Caco-2 (cell line): ENCODE measurements around the gene MPST. TPM values are rescaled to one million over a fixed set of nuclear protein-coding genes. Genes with fewer than 3 reads are reported as not detected.

Source experiments
- BruUV-seq: library from RNA; stranded (reverse); fragments of 400-500 nt; replicated peaks from 2 replicates; lab custom pipeline; 2021; lab: Mats Ljungman, UMichigan
- CTCF ChIA-PET: fragments of 300-600 bp; sonication (Branson Sonifier 250); formaldehyde crosslinking; loops from one replicate; lab custom pipeline; 2022; ENCODE audit warnings: antibody characterized with exemption; lab: Charles Lee
- POLR2A ChIA-PET: fragments of 300-600 bp; sonication (Branson Sonifier 250); formaldehyde crosslinking; loops from one replicate; lab custom pipeline; 2022; ENCODE audit warnings: antibody characterized with exemption; lab: Charles Lee
- DNase-seq, 2 experiments: peaks; one replicate each; pipeline versions ENCODE4 v3.0.0 to v3.0.0-alpha.2; 2020 to 2022
- H3K27me3 ChIP-seq: replicated peaks from 2 replicates; pipeline ENCODE4 v1.6.0; 2011; ENCODE audit warnings: low read length; ENCODE audit not compliant: control insufficient read depth, insufficient read depth
- H3K36me3 ChIP-seq: 2 replicates; pipeline ENCODE4 v1.5.1; 2011; ENCODE audit warnings: low read length; ENCODE audit not compliant: control insufficient read depth, insufficient read depth
- H3K4me1 ChIP-seq: fragments of 250-450 bp; sonication (Bioruptor Pico); 2 replicates; pipeline ENCODE4 v1.5.1; 2020; ENCODE audit warnings: mild to moderate bottlenecking
- H3K4me3 ChIP-seq: 2 replicates; pipeline ENCODE4 v1.5.1; 2011; ENCODE audit warnings: low read depth, mild to moderate bottlenecking, control low read depth, low read length
- H3K9me3 ChIP-seq: fragments of 250-450 bp; sonication (Bioruptor Pico); 2 replicates; pipeline ENCODE4 v1.5.1; 2020; ENCODE audit warnings: mild to moderate bottlenecking, moderate library complexity
- H3K27ac Mint-ChIP-seq: one replicate; pipeline ENCODE4 v1.8.0; 2022; ENCODE audit warnings: mixed read lengths; ENCODE audit not compliant: unreplicated experiment
- H3K27me3 Mint-ChIP-seq: one replicate; pipeline ENCODE4 v1.8.0; 2022; ENCODE audit warnings: mixed read lengths; ENCODE audit not compliant: insufficient read depth, unreplicated experiment
- H3K36me3 Mint-ChIP-seq: one replicate; pipeline ENCODE4 v1.8.0; 2022; ENCODE audit warnings: mild to moderate bottlenecking, mixed read lengths; ENCODE audit not compliant: insufficient read depth, unreplicated experiment
- H3K4me1 Mint-ChIP-seq: one replicate; pipeline ENCODE4 v1.8.0; 2022; ENCODE audit warnings: low read depth, mixed read lengths; ENCODE audit not compliant: unreplicated experiment
- H3K4me3 Mint-ChIP-seq: one replicate; pipeline ENCODE4 v1.8.0; 2022; ENCODE audit warnings: mild to moderate bottlenecking, moderate library complexity, mixed read lengths; ENCODE audit not compliant: unreplicated experiment
- H3K9me3 Mint-ChIP-seq: one replicate; pipeline ENCODE4 v1.8.0; 2022; ENCODE audit warnings: mixed read lengths; ENCODE audit not compliant: unreplicated experiment
- CTCF ChIP-seq, 2 experiments: fragments of 200-600 bp in 1 of 2; IDR thresholded peaks; 1 replicate in 1 of 2; 2 replicates in 1 of 2; pipeline versions ENCODE4 v1.5.1 to v1.8.0; 2011 to 2022; ENCODE audit warnings: antibody characterized with exemption in 1 of 2, control low read depth in 1 of 2, inconsistent platforms in 1 of 2, low read depth in 1 of 2, low read length in 1 of 2, mild to moderate bottlenecking in 1 of 2, moderate library complexity in 1 of 2; ENCODE audit not compliant: insufficient read depth in 1 of 2, severe bottlenecking in 1 of 2, unreplicated experiment in 1 of 2
- intact Hi-C: fragments of 100-400 bp; cut with micrococcal nuclease; formaldehyde crosslinking; loops from one replicate; pipeline ENCODE4 v1.10.0; 2022; ENCODE audit not compliant: unreplicated experiment
- total RNA-seq: library from RNA; stranded (reverse); gene quantifications from 2 replicates; pipeline ENCODE4 v1.2.3, GENCODE V29; 2022

MPST gene
- total RNA-seq, 1 experiment from 2014 or later = 83.7 TPM

DNA sequence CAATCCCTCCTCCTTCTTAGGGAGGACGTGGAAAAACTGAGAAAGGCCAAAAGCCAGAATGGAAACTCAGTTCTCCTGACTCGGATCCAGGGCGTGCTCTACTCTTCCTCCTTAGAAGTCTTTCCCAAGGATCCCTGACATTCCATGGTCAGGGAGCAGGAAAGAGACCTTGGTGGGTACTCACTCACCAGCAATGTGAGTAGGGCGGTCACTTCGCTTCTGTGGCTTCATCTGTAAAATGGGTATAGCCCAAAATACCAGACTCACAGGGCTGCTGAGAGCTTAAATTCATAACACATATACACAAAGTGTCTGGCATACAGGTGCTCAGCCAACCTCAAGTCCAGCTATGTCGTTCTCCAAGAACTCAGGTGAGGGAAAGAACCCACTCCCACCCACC is 31.4 kb downstream of the MPST start:
- Mint-ChIP-seq H3K27me3 (no peaks in the 10 kb centered on the region), H3K9me3 (no peaks in the 10 kb centered on the region), H3K4me1 (no peaks in the 10 kb centered on the region), H3K36me3 (no peaks in the 10 kb centered on the region), H3K27ac (no peak overlapping the region), H3K4me3 (peak overlapping the region; percentile 72)
- no peak for TF ChIP-seq CTCF (IDR thresholded peaks at IDR 0.05; ENCODE audit: insufficient read depth in 1 of 2, low read depth in 1 of 2, low read length in 1 of 2, severe bottlenecking in 1 of 2, unreplicated experiment in 1 of 2)
- H3K9me3 ChIP-seq = no peaks in the 10 kb centered on the region
- H3K4me1 ChIP-seq = peaks cover 3% of the 10 kb centered on the region; the same call in 1 of the 2 replicates
- H3K4me3 ChIP-seq = no peak overlapping the region; the same call in 1 of the 2 replicates
- H3K36me3 ChIP-seq = no peaks in the 10 kb centered on the region
- POLR2A ChIA-PET = interaction anchor here (0.6 to 1.9 kb wide), 3 partner anchors 17 to 149 kb away, joined by 3 to 15 read pairs (median 3); no protein-coding TSS in a partner anchor
- CTCF ChIA-PET = interaction anchor here (1.0 to 1.9 kb wide), 3 partner anchors 19 to 32 kb away, joined by 3 to 6 read pairs (median 4); partner anchors contain the start of genes MPST and TST
- intact Hi-C loops = loop anchor here (2.0 kb wide), 1 partner anchor 18 kb away; no protein-coding TSS in a partner anchor
- BruUV-seq = no TSS peak
- no peak for DNase-seq
- no peaks in the 10 kb centered on the region for H3K27me3 ChIP-seq

DNA sequence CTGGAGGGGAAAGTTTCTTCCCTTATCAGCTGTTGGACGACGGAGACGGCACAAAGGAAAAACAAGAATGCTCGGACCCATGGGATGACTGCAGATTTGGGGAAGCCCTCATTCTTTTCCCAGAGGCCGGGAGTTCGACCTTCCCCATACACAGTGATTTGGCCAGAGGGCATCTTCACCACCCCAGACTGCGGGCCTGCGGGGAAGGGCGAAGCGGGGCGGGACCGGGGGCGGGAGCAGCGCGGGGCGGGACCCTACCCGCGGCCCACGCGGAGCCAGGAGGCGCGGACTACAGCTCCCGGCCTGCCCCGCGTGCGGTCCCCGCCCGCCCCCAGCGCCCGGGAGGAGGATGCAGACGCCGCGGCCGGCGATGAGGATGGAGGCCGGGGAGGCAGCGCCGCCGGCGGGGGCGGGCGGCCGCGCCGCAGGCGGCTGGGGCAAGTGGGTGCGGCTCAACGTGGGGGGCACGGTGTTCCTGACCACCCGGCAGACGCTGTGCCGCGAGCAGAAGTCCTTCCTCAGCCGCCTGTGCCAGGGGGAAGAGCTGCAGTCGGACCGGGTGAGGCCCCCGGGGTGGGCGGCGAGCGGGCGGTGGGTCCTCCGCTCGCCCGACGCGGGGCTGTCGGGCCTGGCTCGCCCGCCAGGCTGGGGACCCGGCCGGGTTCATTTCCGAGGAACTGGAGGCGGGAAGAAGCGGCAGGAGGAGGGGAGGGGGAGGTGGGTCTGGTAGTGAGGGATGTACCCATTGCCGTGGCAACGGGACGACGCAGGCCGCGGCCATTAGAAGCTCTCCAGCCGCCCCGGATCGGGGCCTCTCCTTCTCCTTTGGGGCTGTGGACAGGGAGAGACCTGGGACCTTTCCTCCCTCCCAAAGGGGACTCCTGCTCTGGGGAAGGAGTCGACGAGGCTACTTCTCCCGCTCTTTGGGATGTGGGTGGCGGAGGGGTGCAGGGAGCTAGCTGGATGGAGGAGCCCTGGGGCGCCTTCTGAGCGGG is 32.1 kb downstream of the MPST start, which contains the start of gene KCTD17:
Gene KCTD17 (plus strand): TSS at position 352 of the 995 bp plus-strand sequence. CDS start 19 bp downstream, at position 371.
- peak; percentile 67 to 84 for DNase-seq
- BruUV-seq = no TSS peak
- H3K4me1 ChIP-seq = peaks cover 3% of the 10 kb centered on the region; the same call in 1 of the 2 replicates
- intact Hi-C loops = loop anchor here (2.0 kb wide), 1 partner anchor 19 kb away; no protein-coding TSS in a partner anchor
- H3K4me3 Mint-ChIP-seq = peak within 1 kb of the TSS; percentile 72
- no peaks in the 10 kb centered on the region for H3K4me1 Mint-ChIP-seq
- no peaks in the 10 kb centered on the region for H3K27me3 Mint-ChIP-seq
- no peaks in the 10 kb centered on the region for H3K27me3 ChIP-seq
- H3K9me3 Mint-ChIP-seq = no peaks in the 10 kb centered on the region
- no peak within 1 kb of the TSS for H3K27ac Mint-ChIP-seq
- ChIA-PET CTCF (interaction anchor here (0.7 to 1.9 kb wide), 4 partner anchors 15 to 33 kb away, joined by 3 to 6 read pairs (median 4); partner anchors contain the start of genes MPST and TST), POLR2A (interaction anchor here (0.5 to 1.9 kb wide), 5 partner anchors 17 to 556 kb away, joined by 3 to 15 read pairs (median 5); no protein-coding TSS in a partner anchor)
- H3K36me3 ChIP-seq = no peaks in the 10 kb centered on the region
- no peaks in the 10 kb centered on the region for H3K36me3 Mint-ChIP-seq
- no peak for TF ChIP-seq CTCF (IDR thresholded peaks at IDR 0.05; ENCODE audit: insufficient read depth in 1 of 2, low read depth in 1 of 2, low read length in 1 of 2, severe bottlenecking in 1 of 2, unreplicated experiment in 1 of 2)
- H3K4me3 ChIP-seq = peak within 1 kb of the TSS; percentile 56
- no peaks in the 10 kb centered on the region for H3K9me3 ChIP-seq
